Neutrophil (primary cell): ENCODE results near the gene FAM76A.

Experiments used
- H3K27ac ChIP-seq: fragments of 200-600 bp; sonication (generic); 2 replicates; pipeline ENCODE4 v1.5.1; 2016; ENCODE audit warnings: mild to moderate bottlenecking, moderate library complexity
- H3K27me3 ChIP-seq: fragments of 200-600 bp; sonication (generic); 2 replicates; pipeline ENCODE4 v1.6.0; 2016; ENCODE audit warnings: mild to moderate bottlenecking
- H3K36me3 ChIP-seq: fragments of 200-600 bp; sonication (generic); 2 replicates; pipeline ENCODE4 v1.5.1; 2017
- H3K4me1 ChIP-seq, 2 experiments: fragments of 200-600 bp in 1 of 2; sonication (generic) in 1 of 2; 1 replicate in 1 of 2; 2 replicates in 1 of 2; pipeline versions ENCODE4 v1.5.1 to v1.6.1; 2013 to 2016; ENCODE audit warnings: low read depth in 1 of 2, low read length in 1 of 2, mild to moderate bottlenecking in 1 of 2, moderate library complexity in 1 of 2; ENCODE audit not compliant: control insufficient read depth in 1 of 2, insufficient read depth in 1 of 2
- H3K4me3 ChIP-seq, 2 experiments: fragments of 200-600 bp in 1 of 2; sonication (generic) in 1 of 2; 1 replicate in 1 of 2; 2 replicates in 1 of 2; pipeline ENCODE4 v1.5.1; 2013 to 2016; ENCODE audit warnings: low read depth in 1 of 2, low read length in 1 of 2, mild to moderate bottlenecking in 1 of 2, moderate library complexity in 1 of 2
- H3K9me3 ChIP-seq: fragments of 200-600 bp; sonication (generic); 2 replicates; pipeline ENCODE4 v1.5.1; 2016
- TF ChIP-seq, protein P1 (sequence below): fragments of 200-600 bp; sonication (generic); IDR thresholded peaks from 2 replicates; pipeline ENCODE4 v1.5.1; 2016; ENCODE audit warnings: antibody characterized with exemption

The FAM76A gene

DNA sequence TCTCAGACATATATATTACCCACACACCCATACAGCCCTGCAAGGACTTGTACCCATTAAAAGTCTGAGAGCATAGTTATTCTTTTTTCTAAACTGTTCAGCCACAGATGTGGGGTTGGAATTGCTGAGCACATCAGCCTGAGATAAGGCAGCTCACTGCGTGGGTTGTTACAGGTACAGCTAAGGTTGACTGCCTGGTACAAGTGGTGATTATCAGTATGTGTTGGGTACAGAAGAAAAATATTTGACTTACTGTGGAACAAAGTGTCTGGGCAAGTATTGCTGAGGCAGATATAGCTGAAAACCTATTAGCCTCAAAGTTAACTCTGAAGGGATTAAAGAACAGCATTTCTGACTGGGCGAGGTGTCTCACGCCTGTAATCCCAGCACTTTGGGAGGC, 52.3 kb downstream of the FAM76A start:
- TF ChIP-seq, protein P1, sequence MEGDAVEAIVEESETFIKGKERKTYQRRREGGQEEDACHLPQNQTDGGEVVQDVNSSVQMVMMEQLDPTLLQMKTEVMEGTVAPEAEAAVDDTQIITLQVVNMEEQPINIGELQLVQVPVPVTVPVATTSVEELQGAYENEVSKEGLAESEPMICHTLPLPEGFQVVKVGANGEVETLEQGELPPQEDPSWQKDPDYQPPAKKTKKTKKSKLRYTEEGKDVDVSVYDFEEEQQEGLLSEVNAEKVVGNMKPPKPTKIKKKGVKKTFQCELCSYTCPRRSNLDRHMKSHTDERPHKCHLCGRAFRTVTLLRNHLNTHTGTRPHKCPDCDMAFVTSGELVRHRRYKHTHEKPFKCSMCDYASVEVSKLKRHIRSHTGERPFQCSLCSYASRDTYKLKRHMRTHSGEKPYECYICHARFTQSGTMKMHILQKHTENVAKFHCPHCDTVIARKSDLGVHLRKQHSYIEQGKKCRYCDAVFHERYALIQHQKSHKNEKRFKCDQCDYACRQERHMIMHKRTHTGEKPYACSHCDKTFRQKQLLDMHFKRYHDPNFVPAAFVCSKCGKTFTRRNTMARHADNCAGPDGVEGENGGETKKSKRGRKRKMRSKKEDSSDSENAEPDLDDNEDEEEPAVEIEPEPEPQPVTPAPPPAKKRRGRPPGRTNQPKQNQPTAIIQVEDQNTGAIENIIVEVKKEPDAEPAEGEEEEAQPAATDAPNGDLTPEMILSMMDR = no peak
- peaks cover 17% of the 10 kb centered on the region for H3K36me3 ChIP-seq

DNA sequence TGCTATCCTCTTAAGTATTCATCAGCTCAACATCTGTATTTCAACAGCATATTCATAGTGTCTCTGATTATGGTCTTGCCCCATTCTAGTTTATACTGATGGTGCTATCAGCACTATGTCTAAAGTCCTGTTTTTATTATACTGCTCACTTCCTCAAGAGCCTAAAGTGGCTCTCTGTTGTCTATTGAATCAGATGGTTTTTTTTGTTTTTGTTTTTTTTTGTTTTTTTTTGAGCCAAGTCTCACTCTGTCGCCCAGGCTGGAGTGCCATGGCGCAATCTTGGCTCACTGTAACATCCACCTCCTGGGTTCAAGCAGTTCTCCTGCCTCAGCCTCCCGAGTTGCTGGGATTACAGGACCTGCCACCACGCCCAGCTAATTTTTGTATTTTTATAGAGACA, 53.4 kb downstream of the FAM76A start:
- peaks cover 6% of the 10 kb centered on the region in 2 experiments for H3K4me1 ChIP-seq
- H3K27ac ChIP-seq = no peak overlapping the region

More for the DNA sequence above, 52.3 kb downstream of the FAM76A start:
- H3K27me3 ChIP-seq = no peaks in the 10 kb centered on the region
- no peaks in the 10 kb centered on the region for H3K9me3 ChIP-seq
- no peak overlapping the region for H3K27ac ChIP-seq
- H3K4me1 ChIP-seq = peaks cover 10 to 14% of the 10 kb centered on the region in 2 experiments
- H3K4me3 ChIP-seq = no peak overlapping the region

DNA sequence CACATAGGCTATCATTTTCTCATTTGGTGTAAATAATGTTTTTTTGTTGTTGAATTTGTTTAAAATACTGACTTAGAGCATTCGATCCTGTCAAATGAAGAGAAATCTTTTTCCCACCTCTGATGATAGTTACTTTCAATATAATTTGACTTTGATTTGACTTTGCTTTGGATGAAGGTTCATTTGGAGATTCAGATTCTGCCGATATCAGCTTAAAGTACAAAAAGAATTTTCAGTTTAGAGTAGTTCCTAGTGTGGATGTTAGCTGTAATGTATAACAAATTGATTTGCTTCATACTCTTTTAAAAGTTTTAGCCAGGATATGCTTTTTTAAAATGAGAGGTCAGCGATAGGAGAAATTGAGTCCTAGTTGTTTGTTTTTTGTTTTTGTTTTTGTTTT, 57.2 kb downstream of the FAM76A start:
- Histone ChIP-seq H3K4me1 (no peaks in the 10 kb centered on the region), H3K27me3 (no peaks in the 10 kb centered on the region), H3K9me3 (no peaks in the 10 kb centered on the region), H3K4me3 (no peak overlapping the region), H3K27ac (no peak overlapping the region), H3K36me3 (peaks cover 6% of the 10 kb centered on the region)
- TF ChIP-seq, protein P1 = no peak

More for the DNA sequence above, 53.4 kb downstream of the FAM76A start:
- H3K4me3 ChIP-seq = no peak overlapping the region
- TF ChIP-seq, protein P1 = no peak
- no peaks in the 10 kb centered on the region for H3K9me3 ChIP-seq
- H3K27me3 ChIP-seq = no peaks in the 10 kb centered on the region
- H3K36me3 ChIP-seq = peaks cover 17% of the 10 kb centered on the region

DNA sequence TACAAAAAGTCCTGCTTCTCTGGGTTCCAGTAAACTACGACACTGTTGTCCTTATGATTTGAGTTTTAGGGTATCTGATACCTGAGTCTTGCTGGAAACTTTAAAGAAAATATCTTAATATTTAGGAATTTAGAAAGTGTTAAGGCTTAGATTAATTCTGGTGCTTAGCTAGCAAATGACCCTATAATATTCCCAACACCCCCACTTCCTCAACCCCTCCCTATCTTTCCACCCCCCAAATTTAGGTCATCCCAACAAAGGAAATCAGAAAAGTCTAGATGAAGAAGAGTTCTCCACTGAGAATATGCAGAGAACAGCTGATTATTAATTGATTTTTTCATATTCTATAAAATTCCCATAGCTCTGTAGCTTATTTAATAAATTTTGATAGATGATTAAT, 58.9 kb downstream of the FAM76A start:
- Histone ChIP-seq H3K36me3 (peaks cover 6% of the 10 kb centered on the region), H3K4me3 (no peak overlapping the region), H3K27me3 (no peaks in the 10 kb centered on the region), H3K9me3 (no peaks in the 10 kb centered on the region), H3K4me1 (peaks cover 8% of the 10 kb centered on the region in 2 experiments), H3K27ac (no peak overlapping the region)
- TF ChIP-seq, protein P1 = no peak

DNA sequence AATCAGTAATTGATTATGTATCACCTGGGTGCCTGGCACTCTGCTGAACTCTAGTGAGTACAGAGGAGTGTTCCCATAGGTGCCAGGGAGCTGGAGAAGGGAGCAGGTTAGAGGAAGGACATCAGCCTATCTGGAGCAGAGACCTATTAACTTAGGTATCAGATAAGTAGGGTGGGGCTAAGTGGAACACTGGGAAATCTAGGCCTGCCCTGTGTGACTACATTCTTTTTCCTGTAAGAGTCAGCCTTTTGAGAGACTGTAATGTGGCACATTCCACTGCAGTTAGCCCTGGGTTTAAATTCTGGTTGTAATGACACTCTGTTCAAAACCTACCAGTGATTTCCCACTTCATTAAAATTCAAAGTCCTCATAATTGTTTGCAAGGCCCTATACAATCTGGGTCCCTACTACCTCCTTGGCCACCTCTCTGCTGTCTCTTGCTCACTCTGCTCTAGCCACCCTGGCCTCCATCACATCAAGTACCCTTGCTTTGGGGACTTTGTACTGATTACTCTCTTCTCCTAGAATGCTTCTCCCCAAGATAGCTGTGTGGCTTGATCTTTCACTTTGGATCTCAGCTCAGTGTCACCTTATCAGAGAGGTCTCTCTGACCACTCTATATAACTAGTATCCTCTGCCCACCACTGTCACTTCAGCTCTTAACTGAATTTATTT, 60.2 kb downstream of the FAM76A start:
- Histone ChIP-seq H3K27ac (no peak overlapping the region), H3K27me3 (no peaks in the 10 kb centered on the region), H3K9me3 (no peaks in the 10 kb centered on the region), H3K36me3 (peaks cover 14% of the 10 kb centered on the region), H3K4me1 (peaks cover 10 to 13% of the 10 kb centered on the region in 2 experiments), H3K4me3 (no peak overlapping the region)
- TF ChIP-seq, protein P1 = no peak
